ENCODE results near the gene WNT9B. TPM values are rescaled to one million over a fixed set of nuclear protein-coding genes. Genes with fewer than 3 reads are reported as not detected.

Gene WNT9B
- total and polyA plus RNA-seq, 12 donors, result 0.18 to 2.4 (median 0.35) TPM

- 94 to 95% methylated on average over 5 of the region's 5 CpGs for WGBS, 2 donors
- intact Hi-C loops (cut with DNase I), result no loop called here
- no peaks in the 10 kb centered on the region for H3K36me3 ChIP-seq
- no peak overlapping the region for H3K27ac ChIP-seq
- peaks cover 0 to 3% (median 0%) of the 10 kb centered on the region in 9 donors for H3K4me1 ChIP-seq
- peaks cover 0 to 22% (median 11%) of the 10 kb centered on the region in 7 donors for H3K27me3 ChIP-seq
- DNase-seq, result no peak
- TF ChIP-seq CTCF (IDR thresholded peaks at IDR 0.05), result no peak
- ATAC-seq, result no peak
- H3K9me3 ChIP-seq, result peaks cover 0 to 10% (median 0%) of the 10 kb centered on the region in 11 donors
- no peak overlapping the region for H3K4me3 ChIP-seq
These were observed 47.5 kb downstream of the WNT9B start for GRCh38 chr17:46898860-46899259.

GRCh38 chr17:46901291-46901690, 49.9 kb downstream of the WNT9B start:
- peaks cover 0 to 6% (median 2%) of the 10 kb centered on the region in 9 donors for H3K4me1 ChIP-seq
- H3K9me3 ChIP-seq, result peaks cover 0 to 10% (median 0%) of the 10 kb centered on the region in 11 donors
- intact Hi-C loops (cut with DNase I), result no loop called here
- no peaks in the 10 kb centered on the region for H3K36me3 ChIP-seq
- H3K4me3 ChIP-seq, result no peak overlapping the region
- H3K27me3 ChIP-seq, result peaks cover 0 to 7% (median 0%) of the 10 kb centered on the region in 7 donors
- DNase-seq (no peak), ATAC-seq (no peak)
- H3K27ac ChIP-seq, result no peak overlapping the region
- WGBS, 2 donors, result 77 to 79% methylated on average over 9 of the region's 9 CpGs
- no peak for TF ChIP-seq CTCF (IDR thresholded peaks at IDR 0.05)

- intact Hi-C loops (cut with DNase I), result no loop called here
- ATAC-seq (no peak), DNase-seq (no peak)
- Histone ChIP-seq H3K27ac (no peak overlapping the region), H3K36me3 (no peaks in the 10 kb centered on the region), H3K9me3 (peaks cover 0 to 4% (median 0%) of the 10 kb centered on the region in 11 donors), H3K4me3 (no peak overlapping the region), H3K27me3 (peaks cover 0 to 11% (median 0%) of the 10 kb centered on the region in 7 donors), H3K4me1 (peaks cover 0 to 13% (median 11%) of the 10 kb centered on the region in 9 donors)
- no peak for TF ChIP-seq CTCF (IDR thresholded peaks at IDR 0.05)
- 88 to 93% methylated on average over 4 of the region's 4 CpGs for WGBS, 2 donors
These were observed 52.6 kb downstream of the WNT9B start for GRCh38 chr17:46903762-46904672.

GRCh38 chr17:46908068-46908737, 56.8 kb downstream of the WNT9B start:
- TF ChIP-seq CTCF (IDR thresholded peaks at IDR 0.05), result no peak
- Histone ChIP-seq H3K4me1 (peaks cover 0 to 13% (median 11%) of the 10 kb centered on the region in 9 donors), H3K36me3 (no peaks in the 10 kb centered on the region), H3K27me3 (peaks cover 0 to 3% (median 0%) of the 10 kb centered on the region in 7 donors), H3K27ac (no peak overlapping the region), H3K9me3 (no peaks in the 10 kb centered on the region), H3K4me3 (no peak overlapping the region)
- intact Hi-C loops (cut with DNase I), result loop anchor here in 1 of 10 donors (5.0 kb wide), 1 partner anchor 61 kb away; no protein-coding TSS in a partner anchor
- WGBS, 2 donors, result 50 to 53% methylated on average over 14 of the region's 14 CpGs
- ATAC-seq (no peak), DNase-seq (no peak)

All from heart right ventricle (tissue), 16 donors.